Kidney (tissue), 14 donors: ENCODE data around the gene FETUB. TPM values are rescaled to one million over a fixed set of nuclear protein-coding genes. Genes with fewer than 3 reads are reported as not detected.

Experiments
- DNase-seq, 5 donors: peaks; one replicate each; pipeline ENCODE4 v3.0.0-alpha.2; 2013 to 2020
- FAIRE-seq: peaks from 2 replicates; lab custom pipeline; 2012; peaks lifted over from hg19 to GRCh38; lab: Jason Lieb, UNC
- H3K27ac ChIP-seq, 2 donors: one replicate each; pipeline ENCODE4 v1.7.0; 2013; ENCODE audit warnings: low read depth in 2 of 2, low read length in 2 of 2, inconsistent platforms in 1 of 2
- H3K27me3 ChIP-seq: one replicate; pipeline ENCODE4 v1.7.1; 2013; ENCODE audit warnings: low read length, inconsistent platforms; ENCODE audit not compliant: control insufficient read depth, insufficient read depth
- H3K36me3 ChIP-seq, 3 donors: one replicate each; pipeline versions ENCODE4 v1.7.0 to v1.7.1; 2013; ENCODE audit warnings: low read length in 3 of 3, control low read depth in 1 of 3, inconsistent platforms in 1 of 3; ENCODE audit not compliant: insufficient read depth in 3 of 3, control insufficient read depth in 2 of 3
- H3K4me1 ChIP-seq, 3 donors: one replicate each; pipeline versions ENCODE4 v1.7.0 to v1.7.1; 2013; ENCODE audit warnings: low read length in 3 of 3, inconsistent platforms in 1 of 3, low read depth in 1 of 3; ENCODE audit not compliant: control insufficient read depth in 2 of 3, insufficient read depth in 2 of 3
- H3K4me3 ChIP-seq, 3 donors: one replicate each; pipeline versions ENCODE4 v1.7.0 to v1.8.1; 2013; ENCODE audit warnings: low read length in 3 of 3, control low read depth in 1 of 3, inconsistent platforms in 1 of 3
- H3K9ac ChIP-seq, 3 donors: one replicate each; pipeline versions ENCODE4 v1.7.0 to v1.7.1; 2013; ENCODE audit warnings: low read length in 3 of 3, control low read depth in 1 of 3, inconsistent platforms in 1 of 3
- H3K9me3 ChIP-seq, 3 donors: one replicate each; pipeline versions ENCODE4 v1.7.0 to v1.7.1; 2013; ENCODE audit warnings: low read length in 3 of 3, control low read depth in 1 of 3, inconsistent platforms in 1 of 3; ENCODE audit not compliant: control insufficient read depth in 2 of 3, insufficient read depth in 1 of 3
- intact Hi-C: fragments of 100-400 bp; cut with DNase I; formaldehyde crosslinking; loops from one replicate; pipeline ENCODE4 v1.11.1; 2022
- polyA plus RNA-seq: library from polyadenylated mRNA; stranded (reverse); fragments of 350-450 nt; fragmentation: Illumina TruSeq; extraction: RNeasy Lipid Tissue Mini Kit (QIAGEN cat#74804); gene quantifications from one replicate; pipeline ENCODE4 v1.2.3, GENCODE V29; 2014; ENCODE audit warnings: low read depth, low replicate concordance; ENCODE audit not compliant: insufficient read depth
- total RNA-seq: library from RNA; stranded (reverse); fragmentation: NEBNext Ultra II Directional; extraction: Animal tissue kit (Norgen Biotek cat#: 25700); gene quantifications from one replicate; pipeline ENCODE4 v1.2.1, GENCODE V29; 2021
- TF ChIP-seq, protein P1 (sequence below): IDR thresholded peaks from 3 replicates; pipeline ENCODE4 v1.5.1; 2012; ENCODE audit warnings: mild to moderate bottlenecking, moderate library complexity, borderline replicate concordance; ENCODE audit not compliant: insufficient read depth; ENCODE audit errors: extremely low read depth
- donor health status: control.
- donor health status: control.
- donor health status: control.
- donor health status: control.
- donor health status: control.
- donor health status: DM: yes; HTN: yes; CAD: no.
- donor health status: Normal renal cell carcinoma (clear cell type).

FETUB gene
- total and polyA plus RNA-seq, 2 donors from 2014 or later, result not detected

DNA sequence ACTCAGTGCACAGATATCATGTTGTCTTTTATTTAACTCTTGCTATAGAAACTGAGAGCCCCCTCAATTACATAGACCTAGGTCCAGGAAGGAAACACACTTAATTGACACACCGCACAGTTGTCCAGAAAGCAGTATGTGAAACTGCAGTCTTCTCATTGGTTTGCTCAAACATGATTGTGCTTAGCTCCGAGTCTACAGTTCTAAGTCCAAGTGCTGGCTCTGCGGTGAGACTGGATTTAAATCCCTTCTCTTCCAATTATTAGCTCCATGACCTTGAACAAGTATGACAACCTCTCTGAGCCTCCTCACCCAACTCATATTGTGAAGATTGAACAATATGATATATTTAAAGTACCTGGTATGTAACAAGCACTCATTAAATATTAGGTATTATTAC, 46.3 kb upstream of the FETUB start:
- Histone ChIP-seq H3K27ac (no peak overlapping the region), H3K36me3 (no peaks in the 10 kb centered on the region), H3K4me3 (no peak overlapping the region), H3K27me3 (no peaks in the 10 kb centered on the region), H3K9ac (no peak overlapping the region), H3K4me1 (peaks cover 0 to 16% (median 0%) of the 10 kb centered on the region in 3 donors), H3K9me3 (no peaks in the 10 kb centered on the region)
- TF ChIP-seq, protein P1, sequence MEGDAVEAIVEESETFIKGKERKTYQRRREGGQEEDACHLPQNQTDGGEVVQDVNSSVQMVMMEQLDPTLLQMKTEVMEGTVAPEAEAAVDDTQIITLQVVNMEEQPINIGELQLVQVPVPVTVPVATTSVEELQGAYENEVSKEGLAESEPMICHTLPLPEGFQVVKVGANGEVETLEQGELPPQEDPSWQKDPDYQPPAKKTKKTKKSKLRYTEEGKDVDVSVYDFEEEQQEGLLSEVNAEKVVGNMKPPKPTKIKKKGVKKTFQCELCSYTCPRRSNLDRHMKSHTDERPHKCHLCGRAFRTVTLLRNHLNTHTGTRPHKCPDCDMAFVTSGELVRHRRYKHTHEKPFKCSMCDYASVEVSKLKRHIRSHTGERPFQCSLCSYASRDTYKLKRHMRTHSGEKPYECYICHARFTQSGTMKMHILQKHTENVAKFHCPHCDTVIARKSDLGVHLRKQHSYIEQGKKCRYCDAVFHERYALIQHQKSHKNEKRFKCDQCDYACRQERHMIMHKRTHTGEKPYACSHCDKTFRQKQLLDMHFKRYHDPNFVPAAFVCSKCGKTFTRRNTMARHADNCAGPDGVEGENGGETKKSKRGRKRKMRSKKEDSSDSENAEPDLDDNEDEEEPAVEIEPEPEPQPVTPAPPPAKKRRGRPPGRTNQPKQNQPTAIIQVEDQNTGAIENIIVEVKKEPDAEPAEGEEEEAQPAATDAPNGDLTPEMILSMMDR, result no peak
- no peak for DNase-seq
- FAIRE-seq, result no peak
- intact Hi-C loops, result no loop called here

DNA sequence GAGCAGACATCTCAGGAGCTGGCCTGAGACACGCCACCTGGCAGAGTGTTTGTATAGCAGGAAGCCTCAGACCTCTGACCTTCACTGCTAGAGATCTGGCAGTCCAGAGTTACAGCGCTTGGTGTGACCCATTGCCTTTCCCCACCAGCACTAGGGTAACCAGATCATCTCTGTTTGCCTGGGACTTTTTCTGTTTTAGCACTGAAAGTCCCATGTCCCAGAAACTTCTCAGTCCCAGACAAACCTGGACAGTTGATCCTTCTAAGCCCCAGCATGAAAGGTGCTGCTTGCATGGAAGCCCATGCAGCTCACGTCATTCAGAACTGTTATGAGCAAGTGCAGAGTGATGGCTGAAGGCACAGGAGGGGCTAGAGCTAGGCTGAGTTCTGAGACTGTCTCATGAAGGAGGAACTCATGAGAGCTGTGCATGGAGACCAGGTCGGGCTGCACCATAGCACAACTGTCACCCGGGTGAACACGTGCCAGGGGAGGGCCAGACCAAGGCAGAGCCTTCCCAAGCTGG, 45.5 kb upstream of the FETUB start:
- no peaks in the 10 kb centered on the region for H3K27me3 ChIP-seq
- intact Hi-C loops, result no loop called here
- no peak overlapping the region for H3K27ac ChIP-seq
- no peaks in the 10 kb centered on the region for H3K36me3 ChIP-seq
- FAIRE-seq (no peak), DNase-seq (no peak)
- TF ChIP-seq, protein P1, result no peak
- peaks cover 0 to 22% (median under 1%) of the 10 kb centered on the region in 3 donors for H3K4me1 ChIP-seq
- H3K4me3 ChIP-seq, result no peak overlapping the region
- H3K9me3 ChIP-seq, result no peaks in the 10 kb centered on the region
- no peak overlapping the region for H3K9ac ChIP-seq

DNA sequence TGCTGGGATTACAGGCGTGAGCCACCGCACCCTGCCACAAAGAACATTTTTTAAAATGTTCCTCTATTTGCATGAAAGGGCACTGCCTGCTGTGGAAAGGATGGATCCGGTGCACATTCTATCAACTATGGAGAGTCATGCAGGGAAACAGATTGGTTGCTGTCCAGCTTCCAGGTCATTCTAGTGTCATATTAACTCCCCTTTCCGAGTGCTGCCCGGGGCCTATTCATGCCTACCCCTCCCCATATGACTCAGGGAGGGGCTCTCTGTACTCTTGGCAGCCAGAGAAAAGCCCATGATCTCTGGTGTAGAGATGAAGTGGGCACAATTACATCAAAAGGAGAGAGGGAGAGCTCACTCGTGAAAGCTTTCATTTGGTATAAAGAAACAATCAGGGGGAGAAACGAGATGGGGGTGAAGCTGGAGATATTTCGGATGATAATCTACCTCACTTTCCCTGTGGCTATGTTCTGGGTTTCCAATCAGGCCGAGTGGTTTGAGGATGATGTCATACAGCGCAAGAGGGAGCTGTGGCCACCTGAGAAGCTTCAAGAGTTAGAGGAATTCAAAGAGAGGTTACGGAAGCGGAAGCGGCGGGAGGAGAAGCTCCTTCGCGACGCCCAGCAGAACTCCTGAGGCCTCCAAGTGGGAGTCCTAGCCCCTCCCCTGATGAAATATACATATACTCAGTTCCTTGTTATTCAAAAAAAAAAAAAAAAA, 43.5 kb upstream of the FETUB start:
- intact Hi-C loops, result no loop called here
- Histone ChIP-seq H3K4me1 (peaks cover 0 to 26% (median 3%) of the 10 kb centered on the region in 3 donors), H3K9ac (no peak overlapping the region), H3K27ac (no peak overlapping the region), H3K36me3 (no peaks in the 10 kb centered on the region), H3K4me3 (no peak overlapping the region), H3K9me3 (no peaks in the 10 kb centered on the region), H3K27me3 (no peaks in the 10 kb centered on the region)
- FAIRE-seq (no peak), DNase-seq (peak in 3 of 5 donors; percentile 33 to 72 (median 60))
- TF ChIP-seq, protein P1, result no peak
